GM12892 (cell line): ENCODE data around the gene SNX25.
"Not testable (repeated sequence)": the region's sequence is repeated elsewhere in the genome, so short reads cannot be mapped to it uniquely, and the experiment has no call there.

Source experiments
- DNase-seq: peaks from one replicate; pipeline ENCODE4 v3.0.0; 2011; ENCODE audit not compliant: insufficient read length
- FAIRE-seq: peaks from 2 replicates; lab custom pipeline; 2011; peaks lifted over from hg19 to GRCh38; lab: Jason Lieb, UNC
- POLR2A ChIP-seq: IDR thresholded peaks from 2 replicates; pipeline ENCODE4 v1.6.1; 2011; ENCODE audit warnings: low read depth, low read length, control low read depth
- POLR2AphosphoS5 ChIP-seq: IDR thresholded peaks from 2 replicates; pipeline ENCODE4 v1.6.1; 2011; ENCODE audit warnings: low read depth, low read length, control low read depth
- TAF1 ChIP-seq: IDR thresholded peaks from 2 replicates; pipeline ENCODE4 v1.6.1; 2011; ENCODE audit warnings: low read depth, mild to moderate bottlenecking, control low read depth, low read length, borderline replicate concordance

The SNX25 gene

DNA sequence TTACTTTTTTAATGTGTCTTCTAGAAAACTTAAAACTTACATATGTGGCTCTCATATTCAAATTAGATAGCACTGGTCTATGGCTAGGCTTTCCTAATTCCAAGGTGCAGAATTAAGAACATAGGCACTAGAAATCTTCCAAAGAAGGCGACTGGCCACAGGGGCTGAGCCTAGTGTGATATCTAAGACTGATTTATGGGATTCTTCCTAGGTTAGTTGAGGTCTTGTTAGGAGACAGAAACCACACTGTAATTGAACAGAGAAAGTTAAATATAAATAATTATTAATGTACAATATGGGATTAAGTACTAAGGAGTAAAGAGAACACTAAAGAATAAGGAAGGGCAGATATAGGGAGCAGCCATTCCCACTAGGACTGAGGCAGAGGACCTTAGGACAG, 48.3 kb downstream of the SNX25 start:
- FAIRE-seq (no peak), DNase-seq (no peak)
- no peak for TF ChIP-seq TAF1
- no peak for TF ChIP-seq POLR2A
- no peak for TF ChIP-seq POLR2AphosphoS5

DNA sequence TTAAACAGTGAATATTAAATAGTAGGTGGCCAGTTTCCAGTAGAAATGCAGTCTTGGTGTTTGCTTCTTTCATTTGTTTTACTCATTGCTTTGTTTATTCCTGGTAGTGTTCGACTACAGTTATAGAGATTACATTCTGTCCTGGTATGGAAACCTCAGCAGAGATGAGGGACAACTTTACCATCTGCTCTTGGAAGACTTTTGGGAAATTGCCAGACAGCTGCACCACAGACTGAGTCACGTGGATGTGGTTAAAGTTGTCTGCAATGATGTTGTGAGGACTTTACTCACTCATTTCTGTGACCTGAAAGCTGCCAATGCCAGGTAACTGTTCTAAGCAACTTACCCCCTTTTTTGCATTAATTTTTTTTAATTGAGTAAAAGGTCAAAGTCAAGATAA, 49.3 kb downstream of the SNX25 start:
- DNase-seq: not testable (repeated sequence)
- FAIRE-seq: peak; percentile 80

DNA sequence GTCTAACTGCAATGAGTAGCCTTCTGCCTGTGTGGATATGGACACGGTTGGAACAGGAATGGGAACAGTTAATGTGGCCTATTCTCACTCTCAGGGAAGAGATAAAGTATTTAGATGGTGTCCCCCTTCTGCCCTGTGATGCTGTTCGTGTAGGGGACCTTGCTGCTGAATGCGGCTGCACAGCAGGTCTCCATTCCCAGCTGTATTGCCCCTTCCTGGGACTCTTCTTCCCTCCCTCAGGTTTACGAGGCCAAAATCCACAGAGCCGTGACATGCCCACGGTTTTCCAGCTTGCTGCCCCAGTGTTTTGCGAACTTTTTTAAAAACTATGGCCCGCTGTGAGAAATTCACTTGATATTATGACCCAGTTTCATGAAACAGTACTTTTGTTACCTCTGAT, 50.3 kb downstream of the SNX25 start:
- TF ChIP-seq TAF1: no peak
- TF ChIP-seq POLR2AphosphoS5: no peak
- TF ChIP-seq POLR2A: no peak
- FAIRE-seq (no peak), DNase-seq (no peak)

DNA sequence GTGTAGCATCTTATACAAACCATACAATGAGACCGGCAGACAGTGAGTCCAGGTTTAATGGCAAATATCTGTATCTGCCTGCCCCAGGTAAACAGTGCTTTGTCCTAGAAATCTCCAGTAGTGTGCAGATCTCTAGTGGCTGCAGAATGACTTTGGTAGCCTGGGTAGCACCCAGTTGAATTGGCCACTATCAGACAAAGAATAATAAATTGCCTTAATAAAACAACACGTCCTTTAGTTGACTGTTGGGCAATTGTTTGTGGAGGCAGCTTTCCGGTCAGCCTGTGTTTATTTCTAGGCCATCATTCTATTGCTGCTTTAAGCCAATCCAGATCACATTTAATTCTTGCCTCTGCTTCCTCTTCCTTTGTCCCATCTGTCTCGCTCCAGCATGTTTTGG, 52.5 kb downstream of the SNX25 start:
- no peak for FAIRE-seq
- no peak for DNase-seq
- no peak for TF ChIP-seq POLR2AphosphoS5
- TF ChIP-seq POLR2A: no peak
- TF ChIP-seq TAF1: no peak

DNA sequence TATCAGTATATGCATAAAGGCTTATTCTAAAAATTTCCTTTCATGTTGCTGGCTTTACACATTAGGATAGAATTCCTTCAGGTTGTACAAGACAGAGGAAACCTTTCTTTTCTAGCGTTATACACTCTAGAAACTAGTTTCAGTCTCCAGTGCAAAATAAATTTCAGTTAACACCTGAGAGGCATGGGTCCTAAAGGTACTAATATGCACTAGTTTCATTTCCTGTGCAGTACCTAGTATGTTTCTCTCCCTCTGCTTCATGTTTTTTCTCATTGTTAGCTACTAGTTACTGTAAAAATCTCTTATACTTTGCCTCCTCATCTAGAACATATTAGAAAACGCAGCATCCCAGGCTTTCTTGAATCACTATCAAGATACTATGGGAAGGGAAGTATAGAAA, 54.0 kb downstream of the SNX25 start:
- DNase-seq: no peak
- FAIRE-seq: peak; percentile 9
- TF ChIP-seq POLR2AphosphoS5: no peak
- TF ChIP-seq TAF1: no peak
- no peak for TF ChIP-seq POLR2A

DNA sequence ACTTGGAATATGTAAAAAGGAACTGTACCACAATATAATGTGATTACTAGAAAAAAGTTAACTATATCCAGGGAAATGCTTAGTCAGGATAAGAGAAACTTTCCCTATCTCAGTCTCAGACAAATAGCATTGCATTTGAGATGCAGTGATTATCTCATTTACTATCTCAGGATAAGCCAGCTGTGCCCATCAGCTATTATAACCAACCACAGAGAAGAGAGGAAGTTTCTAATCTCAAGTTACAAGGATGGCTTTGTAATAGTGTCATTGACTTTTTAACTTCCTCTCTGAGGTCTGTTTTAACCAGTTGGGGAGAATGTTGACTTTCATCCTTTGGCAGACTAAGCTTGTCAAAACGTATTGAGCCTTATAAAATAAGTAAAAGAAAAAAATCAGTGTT, 56.5 kb downstream of the SNX25 start:
- peak; percentile 38 for FAIRE-seq
- TF ChIP-seq POLR2AphosphoS5: no peak
- TF ChIP-seq TAF1: no peak
- TF ChIP-seq POLR2A: no peak
- DNase-seq: no peak

DNA sequence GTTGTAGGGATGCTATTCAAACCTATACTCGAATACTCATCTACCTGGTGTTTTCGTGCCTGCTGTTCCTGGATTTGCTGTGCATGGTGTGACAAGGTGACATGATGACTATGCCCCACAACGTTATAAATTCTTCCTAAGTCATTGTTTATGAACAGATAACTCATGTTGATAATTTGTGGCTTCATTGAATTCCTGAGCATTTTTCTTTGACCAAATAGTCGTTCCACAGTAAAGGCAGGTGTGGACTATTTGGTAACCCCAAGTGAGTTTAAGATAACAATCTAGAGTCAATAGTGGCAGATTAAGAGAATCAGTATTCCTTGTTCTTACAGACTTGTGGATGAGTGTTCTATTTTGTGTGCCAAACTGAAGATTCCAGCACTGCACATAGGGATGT, 59.9 kb downstream of the SNX25 start:
- peak; percentile 73 for FAIRE-seq
- no peak for DNase-seq

DNA sequence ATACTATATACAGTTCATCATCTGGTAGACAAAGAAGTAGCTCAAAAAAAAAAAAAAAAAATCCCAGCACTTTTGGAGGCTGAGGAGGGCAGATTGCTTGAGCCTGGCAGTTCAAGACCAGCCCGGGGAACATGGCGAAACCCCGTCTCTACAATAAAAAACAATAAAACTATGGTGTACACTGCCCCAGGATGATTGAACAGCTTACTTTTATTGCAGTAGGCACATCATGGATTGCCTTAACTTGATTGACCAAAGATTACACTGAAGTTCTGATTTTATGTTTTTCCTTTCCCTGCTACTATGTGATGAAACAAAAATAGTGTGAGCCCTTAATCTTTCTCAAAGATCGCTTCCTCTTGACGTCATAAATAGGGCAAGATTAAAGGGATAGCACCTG, 60.6 kb downstream of the SNX25 start:
- no peak for DNase-seq

More for the DNA sequence above, 59.9 kb downstream of the SNX25 start:
- no peak for TF ChIP-seq TAF1
- TF ChIP-seq POLR2AphosphoS5: no peak
- no peak for TF ChIP-seq POLR2A

DNA sequence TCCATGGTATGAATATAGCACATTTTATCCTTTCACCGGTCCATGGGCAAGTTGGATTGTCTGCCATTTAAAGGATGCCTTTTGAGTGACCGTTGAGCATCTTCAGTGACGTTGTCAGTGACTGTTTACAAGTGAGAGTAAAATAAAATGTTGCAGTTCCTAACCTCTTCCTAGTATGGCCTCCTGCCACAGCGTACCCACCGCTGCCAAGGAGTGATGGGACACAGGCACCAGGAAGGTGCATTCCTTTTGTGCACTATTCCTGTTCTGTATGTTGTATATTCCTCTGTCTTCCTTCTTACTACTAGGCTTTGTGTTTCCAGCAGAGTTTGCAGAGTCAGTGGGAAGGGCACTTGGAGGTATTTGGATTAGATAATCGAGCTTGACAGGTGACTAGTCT, 61.5 kb downstream of the SNX25 start:
- TF ChIP-seq POLR2AphosphoS5 (no peak), POLR2A (no peak), TAF1 (no peak)
- DNase-seq (no peak), FAIRE-seq (no peak)

More for the DNA sequence above, 60.6 kb downstream of the SNX25 start:
- TF ChIP-seq TAF1 (no peak), POLR2A (no peak), POLR2AphosphoS5 (no peak)
- FAIRE-seq: no peak

DNA sequence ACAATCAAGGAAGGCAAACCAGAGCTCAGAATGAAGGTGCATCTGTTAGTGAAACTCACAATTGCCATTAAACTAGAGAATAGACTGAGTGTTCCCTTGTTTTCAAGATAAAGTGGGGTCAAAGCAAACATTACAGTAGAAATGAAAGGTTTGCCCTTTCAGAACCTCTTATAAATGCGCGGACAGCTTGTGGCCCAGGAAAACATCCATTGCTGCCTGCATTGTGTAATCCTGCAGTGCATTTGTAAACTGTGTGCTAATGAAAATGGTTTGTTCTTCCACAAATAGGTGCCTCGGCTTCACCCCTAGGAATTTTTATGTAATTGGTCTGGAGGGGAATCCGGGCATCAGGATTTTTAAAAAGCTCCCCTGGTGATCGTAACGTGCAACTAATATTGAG, 62.8 kb downstream of the SNX25 start:
- TF ChIP-seq POLR2A (no peak), POLR2AphosphoS5 (no peak), TAF1 (no peak)
- DNase-seq (no peak), FAIRE-seq (no peak)

DNA sequence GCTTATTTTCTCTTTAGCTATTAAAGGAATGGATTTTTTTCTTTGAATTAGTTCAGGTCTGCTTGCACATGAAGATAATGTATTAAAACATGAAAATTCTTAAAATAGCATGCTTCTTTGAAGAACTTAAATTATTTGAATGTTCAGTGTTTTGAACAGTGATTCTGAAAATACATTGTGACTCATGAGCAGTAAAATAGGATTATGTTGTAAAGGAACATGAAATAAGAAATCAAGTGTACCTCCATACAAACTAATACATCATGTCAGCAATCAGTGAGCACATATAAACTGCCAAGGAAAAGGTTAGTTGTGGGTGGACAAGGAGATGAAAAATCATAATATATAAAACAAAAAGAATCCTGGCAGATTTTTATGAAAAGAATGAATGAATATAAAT, 66.1 kb downstream of the SNX25 start:
- DNase-seq (no peak), FAIRE-seq (peak; percentile 53)
- TF ChIP-seq TAF1 (no peak), POLR2A (no peak), POLR2AphosphoS5 (no peak)

DNA sequence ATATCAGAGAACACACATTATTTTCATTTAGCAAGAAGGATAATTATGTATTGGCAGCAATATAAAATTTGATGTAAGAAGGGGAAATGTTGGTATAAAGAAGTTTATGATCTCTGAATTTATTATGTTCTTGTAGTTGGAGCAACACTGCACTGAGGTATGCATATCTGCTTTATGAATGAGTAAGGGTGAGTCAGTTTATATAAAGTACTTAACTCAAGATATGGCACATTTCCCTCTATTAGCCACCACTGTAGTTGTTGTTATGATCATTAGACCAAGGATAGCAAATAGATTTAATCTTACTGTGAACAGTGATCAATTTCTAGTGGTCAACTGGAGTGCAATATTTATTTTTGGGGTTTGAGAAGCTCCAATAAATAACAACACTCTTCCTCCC, 66.6 kb downstream of the SNX25 start:
- TF ChIP-seq POLR2A (no peak), POLR2AphosphoS5 (no peak), TAF1 (no peak)
- peak; percentile 44 for FAIRE-seq
- DNase-seq: no peak

DNA sequence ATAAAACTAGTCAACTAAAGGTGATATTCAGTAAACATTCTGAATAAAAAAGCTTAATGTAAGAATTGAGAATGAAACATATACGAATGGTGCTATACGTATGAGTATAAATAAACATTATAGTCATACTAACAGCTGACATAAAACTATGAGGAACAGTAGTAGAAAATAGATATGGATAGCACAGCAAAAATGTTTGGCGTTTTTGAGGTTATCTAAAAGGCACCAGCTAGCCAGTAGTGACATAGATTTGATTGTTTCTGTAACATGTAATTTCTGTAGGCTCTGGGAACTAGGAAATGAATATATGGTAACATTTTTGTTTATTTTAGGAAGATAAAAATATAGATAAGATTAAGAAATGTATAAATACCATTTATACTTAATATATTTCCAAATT, 69.3 kb downstream of the SNX25 start:
- TF ChIP-seq POLR2A (no peak), TAF1 (no peak), POLR2AphosphoS5 (no peak)
- FAIRE-seq (no peak), DNase-seq (no peak)
